GM06990 (cell line): Measurements from ENCODE around the gene STOML2.

Experiments
- DNase-seq: peaks from one replicate; pipeline ENCODE4 v3.0.0-alpha.2; 2011; ENCODE audit not compliant: insufficient read length; ENCODE audit errors: extremely low read depth
- H3K27me3 ChIP-seq: replicated peaks from 2 replicates; pipeline ENCODE4 v1.6.0; 2011; ENCODE audit warnings: low read length; ENCODE audit not compliant: control insufficient read depth, insufficient read depth
- H3K36me3 ChIP-seq: 2 replicates; pipeline ENCODE4 v1.5.1; 2011; ENCODE audit warnings: low read length; ENCODE audit not compliant: control insufficient read depth, insufficient read depth
- H3K4me3 ChIP-seq: replicated peaks from 2 replicates; pipeline ENCODE4 v1.5.1; 2011; ENCODE audit warnings: low read depth, mild to moderate bottlenecking, control low read depth, low read length
- CTCF ChIP-seq: IDR thresholded peaks from 2 replicates; pipeline ENCODE4 v1.5.1; 2011; ENCODE audit warnings: low read length, control low read depth, mild to moderate bottlenecking, inconsistent platforms; ENCODE audit not compliant: insufficient read depth, poor library complexity, severe bottlenecking

The STOML2 gene

GRCh38 chr9:35060548-35061207 lies 42.3 kb downstream of the STOML2 start:
- H3K27me3 ChIP-seq = no peaks in the 10 kb centered on the region
- DNase-seq = no peak
- peaks cover 72% of the 10 kb centered on the region for H3K36me3 ChIP-seq
- no peak for TF ChIP-seq CTCF
- no peak overlapping the region for H3K4me3 ChIP-seq

- Histone ChIP-seq H3K36me3 (peaks cover 63% of the 10 kb centered on the region), H3K4me3 (no peak overlapping the region), H3K27me3 (no peaks in the 10 kb centered on the region)
- no peak for DNase-seq
- no peak for TF ChIP-seq CTCF
These were observed 43.5 kb downstream of the STOML2 start for GRCh38 chr9:35059438-35059837.

- H3K27me3 ChIP-seq = no peaks in the 10 kb centered on the region
- peaks cover 47% of the 10 kb centered on the region for H3K36me3 ChIP-seq
- TF ChIP-seq CTCF = no peak
- no peak overlapping the region for H3K4me3 ChIP-seq
- DNase-seq = no peak
These were observed 45.7 kb downstream of the STOML2 start for GRCh38 chr9:35057271-35057620.

GRCh38 chr9:35056571-35057270 lies 46.2 kb downstream of the STOML2 start:
- peaks cover 42% of the 10 kb centered on the region for H3K36me3 ChIP-seq
- H3K27me3 ChIP-seq = no peaks in the 10 kb centered on the region
- no peak for TF ChIP-seq CTCF
- H3K4me3 ChIP-seq = no peak overlapping the region
- no peak for DNase-seq

GRCh38 chr9:35054871-35055644 lies 47.9 kb downstream of the STOML2 start:
- Histone ChIP-seq H3K36me3 (peaks cover 30% of the 10 kb centered on the region), H3K4me3 (no peak overlapping the region), H3K27me3 (no peaks in the 10 kb centered on the region)
- no peak for DNase-seq
- TF ChIP-seq CTCF = no peak
